Right lobe of liver (tissue), 6 donors: Measurements from ENCODE around the gene KLHL17. TPM values are rescaled to one million over a fixed set of nuclear protein-coding genes. Genes with fewer than 3 reads are reported as not detected.
A peak's percentile ranks its signal among the peaks of the same experiment; 100 is the strongest.

Source experiments
- ATAC-seq, 4 donors: fragments of 200-7000 bp; cut with Tn5 transposase; one replicate each; pipeline ENCODE4 v1.9.1; 2020; ENCODE audit warnings: mild to moderate bottlenecking in 4 of 4, moderate library complexity in 4 of 4
- DNase-seq, 3 donors: peaks; one replicate each; pipeline ENCODE4 v3.0.0-alpha.2; 2020
- H3K27ac ChIP-seq, 3 donors: fragments of 200-600 bp; one replicate each; pipeline ENCODE4 v1.8.0; 2022
- H3K27me3 ChIP-seq, 2 donors: fragments of 200-600 bp; one replicate each; pipeline ENCODE4 v1.8.0; 2022
- H3K36me3 ChIP-seq, 4 donors: fragments of 200-600 bp; sonication (generic) in 1 of 4; one replicate each; pipeline versions ENCODE4 v1.5.1 to v1.8.0; 2017 to 2022; ENCODE audit warnings: control low read depth in 1 of 4
- H3K4me1 ChIP-seq, 4 donors: fragments of 200-600 bp; sonication (generic) in 1 of 4; one replicate each; pipeline versions ENCODE4 v1.5.1 to v1.8.0; 2017 to 2022; ENCODE audit warnings: control low read depth in 1 of 4
- H3K4me3 ChIP-seq, 3 donors: fragments of 200-600 bp; one replicate each; pipeline ENCODE4 v1.8.0; 2022
- H3K9me3 ChIP-seq, 4 donors: fragments of 200-600 bp; sonication (generic) in 1 of 4; one replicate each; pipeline versions ENCODE4 v1.5.1 to v1.8.0; 2017 to 2022; ENCODE audit warnings: control low read depth in 1 of 4
- CTCF ChIP-seq, 4 donors: fragments of 200-600 bp in 3 of 4; fragments of 450-650 bp in 1 of 4; IDR thresholded peaks; one replicate each; pipeline versions ENCODE4 v1.5.1 to v1.8.0; 2016 to 2022; ENCODE audit warnings: antibody characterized with exemption in 4 of 4, mild to moderate bottlenecking in 2 of 4
- POLR2A ChIP-seq: fragments of 450-650 bp; IDR thresholded peaks from one replicate; pipeline ENCODE4 v1.6.1; 2017; ENCODE audit warnings: antibody characterized with exemption, mild to moderate bottlenecking
- WGBS: methylation state at CpG from one replicate; pipeline ENCODE4 v1.1.6; 2018; ENCODE audit warnings: low coverage, low lambda C conversion rate; ENCODE audit not compliant: insufficient coverage; ENCODE audit errors: missing lambda C conversion rate; 5-methylcytosine and 5-hydroxymethylcytosine counted together
- intact Hi-C, 2 donors: fragments of 100-400 bp; cut with DNase I; formaldehyde crosslinking; loops; one replicate each; pipeline versions ENCODE4 v1.11.2 to v1.14.1; 2022
- total RNA-seq, 6 experiments: library from RNA; depleted of rRNA in 2 of 6; stranded (reverse); fragments of >200 nt in 2 of 6; fragmentation: NEBNext Ultra II Directional in 3 of 6; extraction: Animal tissue kit (Norgen Biotek cat#: 25700) in 3 of 6; gene quantifications; one replicate each; pipeline versions ENCODE4 v1.1.0 to v1.2.4, GENCODE V29; 2016 to 2023
- donor health status: DM: no; HTN: yes; CAD: no.
- donor health status: DM: no; HTN: no; CAD: no.
- donor health status: DM: no; HTN: no; CAD: no.
- donor health status: DM: no; HTN: yes; CAD: no.
- donor health status: DM: no; HTN: yes; CAD: no.

Gene KLHL17
- total RNA-seq, 6 experiments from 2014 or later, result 1.9 to 6.7 (median 4.3) TPM

DNA sequence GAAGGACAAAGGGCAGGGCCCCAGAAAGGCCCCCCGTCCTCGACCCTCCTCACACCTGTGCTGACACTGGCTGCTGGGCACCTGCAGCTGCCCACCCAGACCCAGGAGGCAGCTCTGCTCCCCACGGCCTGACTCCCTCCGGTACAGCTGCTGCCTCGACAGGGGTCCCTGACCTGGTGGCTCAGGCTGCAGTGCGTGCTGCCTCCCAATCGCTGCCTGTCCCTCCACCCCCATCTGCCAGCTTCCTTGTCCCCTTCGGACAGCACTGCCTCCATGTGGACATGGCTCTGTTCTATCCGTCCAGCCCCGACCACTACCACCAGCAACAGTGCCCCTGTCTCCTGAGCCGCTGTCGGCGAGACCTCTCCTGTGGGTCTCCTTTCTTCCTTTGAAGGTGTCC lies 5.5 kb upstream of the KLHL17 start:
- H3K27ac ChIP-seq, result no peak overlapping the region
- H3K4me1 ChIP-seq, result peaks cover 0 to 13% (median 0%) of the 10 kb centered on the region in 4 donors
- no peak for DNase-seq
- TF ChIP-seq POLR2A (no peak), CTCF (IDR thresholded peaks at IDR 0.05) (no peak)
- 94% methylated on average over 8 of the region's 13 CpGs for WGBS
- peaks cover 6 to 54% (median 21%) of the 10 kb centered on the region in 4 donors for H3K36me3 ChIP-seq
- no peaks in the 10 kb centered on the region for H3K9me3 ChIP-seq
- H3K27me3 ChIP-seq, result no peaks in the 10 kb centered on the region
- intact Hi-C loops, result no loop called here
- H3K4me3 ChIP-seq, result no peak overlapping the region
- ATAC-seq, result no peak

DNA sequence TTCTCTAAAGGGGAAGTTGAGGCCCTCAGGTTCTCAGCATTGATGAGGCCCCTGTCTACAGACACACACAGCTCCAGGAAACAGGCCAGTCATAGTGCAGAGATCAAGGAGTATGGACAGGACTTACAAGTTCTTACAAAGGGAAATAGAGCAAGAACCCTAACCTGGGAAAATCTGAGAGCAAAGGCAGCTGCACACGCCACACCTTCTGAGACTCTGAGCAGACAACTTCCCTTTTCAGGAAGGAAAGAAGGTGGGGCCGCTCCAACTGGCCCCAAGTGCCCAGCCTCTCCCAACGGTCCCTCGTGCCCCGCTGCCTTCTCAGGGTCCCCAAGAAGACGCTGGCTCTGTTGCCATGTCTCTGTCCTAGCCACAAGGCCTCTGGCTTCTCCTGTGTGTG lies 4.9 kb upstream of the KLHL17 start:
- Histone ChIP-seq H3K27me3 (no peaks in the 10 kb centered on the region), H3K27ac (no peak overlapping the region), H3K9me3 (no peaks in the 10 kb centered on the region), H3K4me1 (peaks cover 0 to 13% (median 0%) of the 10 kb centered on the region in 4 donors), H3K4me3 (no peak overlapping the region), H3K36me3 (peaks cover 6 to 52% (median 19%) of the 10 kb centered on the region in 4 donors)
- WGBS, result 81% methylated on average over 6 of the region's 6 CpGs
- TF ChIP-seq CTCF (IDR thresholded peaks at IDR 0.05) (no peak), POLR2A (no peak)
- ATAC-seq (no peak), DNase-seq (no peak)
- intact Hi-C loops, result no loop called here

GRCh38 chr1:956636-957035 lies 3.7 kb upstream of the KLHL17 start:
- no peak for DNase-seq
- no peak for TF ChIP-seq POLR2A
- TF ChIP-seq CTCF (IDR thresholded peaks at IDR 0.05), result no peak
- Histone ChIP-seq H3K9me3 (no peaks in the 10 kb centered on the region), H3K27me3 (no peaks in the 10 kb centered on the region), H3K27ac (no peak overlapping the region), H3K36me3 (peaks cover 6 to 48% (median 19%) of the 10 kb centered on the region in 4 donors), H3K4me3 (no peak overlapping the region), H3K4me1 (peaks cover 0 to 13% (median 0%) of the 10 kb centered on the region in 4 donors)
- ATAC-seq, result no peak
- intact Hi-C loops, result no loop called here
- WGBS, result 100% methylated on average over 3 of the region's 11 CpGs

- WGBS, result no CpG with 5 or more reads among the region's 101 CpGs
- H3K27ac ChIP-seq, result peak within 1 kb of the TSS in 1 of 3 donors; percentile 33
- intact Hi-C loops, result no loop called here
- no peaks in the 10 kb centered on the region for H3K9me3 ChIP-seq
- H3K36me3 ChIP-seq, result peaks cover 0 to 25% (median 15%) of the 10 kb centered on the region in 4 donors
- H3K4me1 ChIP-seq, result peaks cover 0 to 13% (median 0%) of the 10 kb centered on the region in 4 donors
- H3K4me3 ChIP-seq, result peak within 1 kb of the TSS; percentile 99 to 100 (median 100)
- TF ChIP-seq POLR2A (peak; percentile 35), CTCF (IDR thresholded peaks at IDR 0.05) (no peak)
- ATAC-seq (peak; percentile 92 to 98 (median 94)), DNase-seq (peak; percentile 95 to 96 (median 95))
- H3K27me3 ChIP-seq, result no peaks in the 10 kb centered on the region
Measured at GRCh38 chr1:958823-959730, 1.3 kb upstream of the KLHL17 start, which contains the start of gene NOC2L. NOC2L (minus strand) TSS chr1:959256; CDS start chr1:959240, 16 bp downstream.
